NCI-H446 (cell line): ENCODE data around the gene GYPB.
"Not testable (repeated sequence)": the region's sequence is repeated elsewhere in the genome, so short reads cannot be mapped to it uniquely, and the experiment has no call there.

Experiments used
- DNase-seq, 2 experiments: peaks; one replicate each; lab custom pipeline; 2025; lab: John Stamatoyannopoulos, UW

GYPB gene

DNA sequence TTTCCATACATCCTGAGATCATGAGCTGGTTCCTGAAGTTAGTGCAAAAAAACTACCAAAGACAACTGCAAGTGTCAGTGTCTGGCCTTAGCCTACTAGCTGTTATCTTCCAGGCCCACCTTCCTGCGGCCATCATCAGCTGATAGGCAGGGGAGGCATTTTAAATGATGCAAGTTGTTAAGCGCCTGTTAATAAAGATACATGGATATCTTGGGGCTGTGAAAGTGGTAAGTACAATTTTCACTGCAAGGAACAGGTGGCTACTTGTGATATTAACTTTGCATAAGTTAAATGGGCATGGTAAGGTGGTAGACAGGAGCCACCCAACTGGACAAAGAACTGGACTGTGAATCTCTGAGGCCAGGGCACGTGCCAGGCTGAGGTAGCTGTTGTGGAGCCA lies at the start of gene GYPB:
Gene GYPB, minus strand, starts transcription at position 104 of the 400 bp plus-strand sequence. Its CDS starts 93 bp downstream, at position 11.
- DNase-seq: not testable (repeated sequence)

DNA sequence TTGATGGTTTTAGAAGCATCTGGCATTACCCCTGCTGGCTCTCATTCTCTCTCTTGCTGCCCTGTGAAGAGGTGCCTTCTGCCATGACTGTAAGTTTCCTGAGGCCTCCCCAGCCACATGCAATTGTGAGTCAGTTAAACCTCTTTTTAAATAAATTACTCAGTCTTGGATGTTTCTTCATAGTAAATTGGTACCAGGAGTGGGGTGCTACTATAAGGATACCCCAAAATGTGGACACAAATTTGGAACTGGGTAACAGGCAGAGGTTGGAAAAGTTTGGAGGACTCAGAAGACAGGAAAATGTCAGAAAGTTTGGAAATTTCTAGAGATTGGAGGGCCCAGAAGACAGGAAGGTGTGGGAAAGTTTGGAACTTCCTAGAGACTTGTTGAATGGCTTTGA lies 42.4 kb upstream of the GYPB start:
- DNase-seq: not testable (repeated sequence)

DNA sequence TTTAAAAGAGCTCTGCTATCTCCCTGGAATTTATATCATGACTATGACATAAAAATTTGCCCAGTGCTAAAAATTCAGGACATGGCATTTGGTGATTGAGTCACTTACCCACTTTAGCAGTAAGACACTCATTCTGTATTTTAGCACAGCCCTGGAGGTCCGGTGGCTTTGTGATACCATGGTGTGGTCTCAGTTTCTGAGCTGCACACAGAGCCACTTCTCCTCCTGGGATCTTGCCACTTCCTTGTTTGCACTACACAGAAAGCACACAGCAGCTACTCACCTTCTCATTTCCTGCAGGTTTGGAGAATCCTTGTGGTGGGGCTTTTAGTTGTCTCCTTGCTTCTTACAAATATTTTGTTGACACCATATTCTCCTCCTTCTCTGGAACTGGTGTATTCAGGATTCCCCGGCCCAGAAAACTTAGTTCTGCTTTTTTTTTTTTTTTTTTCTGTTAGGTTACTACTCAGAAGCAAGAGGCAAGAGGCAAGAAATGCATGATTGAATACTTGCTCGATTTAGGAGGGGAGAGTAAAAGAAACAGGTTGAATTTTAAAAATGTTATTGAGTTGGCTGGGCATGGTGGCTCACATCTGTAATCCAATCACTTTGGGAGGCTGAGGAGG lies 41.2 kb upstream of the GYPB start:
- not testable (repeated sequence) for DNase-seq

DNA sequence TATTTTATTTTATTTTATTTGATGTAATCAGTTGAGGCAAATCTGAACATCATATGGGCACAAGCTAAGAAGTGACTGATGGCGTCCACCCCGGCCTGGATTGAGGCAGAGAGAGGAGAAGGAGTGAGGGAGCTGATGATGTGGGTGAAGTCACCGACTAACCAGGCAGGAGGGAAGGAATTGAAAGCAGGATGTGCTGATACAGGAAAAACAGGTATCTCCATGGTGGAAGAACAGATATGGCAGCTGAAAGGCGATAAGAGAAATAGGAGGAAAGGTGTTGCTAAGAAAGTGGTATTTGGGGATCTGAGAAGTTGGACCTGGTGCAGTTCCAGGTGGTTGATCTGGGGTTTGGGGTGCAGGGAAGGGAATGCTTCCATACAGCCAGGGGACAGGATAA lies 37.6 kb upstream of the GYPB start:
- no peak for DNase-seq

DNA sequence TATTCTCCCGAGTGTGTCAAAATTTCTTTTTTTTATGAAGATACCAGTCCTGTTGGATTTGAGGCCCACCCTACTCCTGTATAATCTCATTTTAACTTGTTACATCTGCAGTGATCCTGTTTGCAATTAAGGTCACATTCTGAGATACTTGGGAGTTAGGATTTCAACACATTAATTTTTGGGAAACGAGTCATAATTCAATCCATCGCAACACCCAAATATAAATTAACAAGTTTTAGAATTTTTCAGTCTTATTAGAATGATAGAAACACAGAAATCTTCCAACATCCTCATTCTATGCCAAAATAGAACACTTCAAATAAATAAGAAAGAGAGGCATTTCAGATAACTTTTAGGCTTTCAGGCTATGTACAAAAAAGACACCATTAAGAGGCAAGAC lies 36.2 kb upstream of the GYPB start:
- not testable (repeated sequence) for DNase-seq

DNA sequence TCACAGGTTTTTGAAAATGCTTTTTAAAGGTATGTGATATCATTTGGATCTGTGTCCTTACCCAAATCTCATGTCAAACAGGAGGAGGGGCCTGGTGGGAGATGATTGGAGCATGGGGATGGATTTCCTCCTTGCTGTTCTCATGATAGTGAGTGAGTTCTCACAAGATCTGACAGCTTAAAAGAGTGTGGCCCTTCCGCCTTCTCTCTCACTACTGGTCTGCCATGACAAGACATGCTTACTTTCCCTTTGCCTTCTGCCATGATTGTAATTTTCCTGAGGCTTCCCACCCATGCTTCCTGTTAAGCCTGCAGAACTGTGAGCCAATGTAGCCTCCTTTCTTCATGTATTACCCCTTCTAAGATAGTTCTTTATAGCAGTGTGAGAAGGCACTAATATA lies 32.3 kb upstream of the GYPB start:
- not testable (repeated sequence) for DNase-seq

DNA sequence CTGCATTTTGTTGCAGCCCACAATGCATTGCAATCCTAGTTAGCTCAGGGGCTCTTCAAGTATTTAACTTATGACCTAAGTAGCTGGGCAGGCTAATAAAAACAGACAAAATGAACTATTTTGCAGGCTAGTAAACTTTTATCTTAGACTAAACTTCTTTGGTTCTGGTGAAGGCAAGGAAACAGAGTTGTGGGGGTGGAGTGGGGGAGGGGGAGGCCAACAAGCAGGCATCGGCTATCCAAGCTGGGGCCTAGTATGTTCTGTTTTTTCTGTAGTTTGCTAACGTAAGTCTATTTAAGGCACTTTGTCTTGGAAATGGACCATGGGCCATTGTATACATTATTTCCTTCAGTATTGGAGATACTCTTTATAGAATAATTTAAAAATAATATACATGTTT lies 31.5 kb upstream of the GYPB start:
- not testable (repeated sequence) for DNase-seq

DNA sequence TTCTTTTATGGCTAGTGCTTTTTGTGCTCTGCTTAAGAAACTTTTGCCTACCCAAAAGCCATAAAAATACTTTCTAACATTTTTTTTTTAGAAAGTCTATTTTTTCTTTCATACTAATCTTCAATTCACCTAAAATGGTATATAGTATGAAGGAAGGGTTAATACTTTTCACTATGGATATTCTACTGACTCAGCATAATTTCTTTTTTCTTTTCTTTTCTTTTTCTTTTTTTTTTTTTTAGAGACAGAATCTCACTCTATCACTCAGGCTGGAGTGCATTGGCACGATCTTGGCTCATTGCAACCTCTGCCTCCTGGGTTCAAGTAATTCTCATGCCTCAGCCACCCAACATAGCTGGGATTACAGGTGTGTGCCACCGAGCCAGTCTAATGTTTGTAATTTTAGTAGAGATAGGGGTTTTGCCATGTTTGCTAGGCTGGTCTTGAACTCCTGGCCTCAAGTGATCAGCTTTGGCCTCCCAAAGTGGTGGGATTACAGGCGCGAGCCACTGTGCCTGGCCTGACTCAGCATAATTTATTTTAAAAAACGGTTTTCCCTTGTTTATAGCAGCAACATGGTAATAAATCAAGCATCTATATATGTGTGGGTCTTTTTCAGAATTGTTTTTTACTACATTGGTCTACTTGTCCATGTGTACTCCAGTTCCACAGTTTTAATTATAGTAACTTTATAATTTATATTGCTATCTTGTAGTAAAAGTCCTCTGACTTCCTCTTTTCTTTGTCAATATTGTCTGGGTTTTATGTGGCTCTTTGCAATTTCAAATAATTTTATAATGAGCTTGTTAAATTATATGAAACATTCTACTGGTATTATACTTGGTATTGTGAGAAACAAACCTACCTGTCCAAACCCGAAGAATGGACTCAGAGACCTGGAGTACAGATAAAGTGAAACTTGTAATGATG lies 30.6 kb upstream of the GYPB start:
- not testable (repeated sequence) for DNase-seq

DNA sequence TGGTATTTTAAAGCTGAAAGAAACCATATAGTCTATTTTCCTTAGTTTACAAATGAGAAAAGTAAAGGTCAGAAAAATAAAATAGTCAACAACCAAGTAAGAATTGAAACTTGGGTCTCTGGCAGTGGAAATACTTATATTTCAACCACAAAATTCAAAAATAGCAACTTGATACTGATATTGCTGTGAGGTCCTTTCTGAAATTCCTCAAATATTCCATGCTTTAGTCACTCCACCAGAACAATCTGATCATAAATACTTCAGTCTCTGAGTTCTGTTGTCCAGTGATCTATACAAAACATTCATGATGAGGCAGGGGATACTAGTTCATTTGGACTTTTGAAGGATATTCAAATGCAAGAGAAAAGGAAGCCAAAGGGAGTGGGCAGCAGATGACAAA lies 25.8 kb upstream of the GYPB start:
- not testable (repeated sequence) for DNase-seq

DNA sequence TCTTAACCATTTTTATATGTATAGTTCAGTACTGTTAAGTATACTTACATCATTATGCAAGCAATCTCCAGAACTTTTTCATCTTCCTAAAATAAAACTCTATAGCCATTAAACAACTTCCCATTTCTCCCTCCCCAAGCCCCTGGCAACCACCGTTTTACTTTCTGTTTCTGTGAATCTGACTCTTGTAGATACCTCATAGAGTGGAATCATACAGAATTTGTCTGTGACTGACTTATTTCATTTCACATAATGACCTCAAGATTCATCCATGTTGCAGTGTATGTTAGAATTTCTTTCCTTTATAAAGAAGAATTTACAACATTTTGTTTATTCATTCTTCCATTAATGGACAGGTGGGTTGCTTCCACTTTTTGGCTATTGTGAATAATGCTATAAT lies 13.4 kb upstream of the GYPB start:
- DNase-seq: not testable (repeated sequence)

DNA sequence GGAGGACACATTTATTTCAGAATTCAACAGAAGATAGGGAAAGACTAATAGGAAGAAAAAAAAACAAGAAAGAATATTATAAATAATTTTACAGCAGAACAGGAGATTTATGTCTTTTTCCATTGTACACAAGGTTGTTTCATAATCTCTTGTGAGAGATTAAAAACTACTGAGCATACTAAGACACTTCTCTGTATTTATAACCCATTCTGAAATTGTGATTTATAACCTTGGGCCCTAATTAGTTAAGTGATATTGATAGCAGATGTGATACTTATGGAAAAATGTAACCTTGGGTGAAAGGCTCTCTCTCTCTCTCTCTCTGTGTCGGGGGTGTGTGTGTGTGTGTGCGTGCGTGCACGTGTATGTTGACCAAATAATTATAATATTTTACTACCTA lies 12.7 kb upstream of the GYPB start:
- not testable (repeated sequence) for DNase-seq

DNA sequence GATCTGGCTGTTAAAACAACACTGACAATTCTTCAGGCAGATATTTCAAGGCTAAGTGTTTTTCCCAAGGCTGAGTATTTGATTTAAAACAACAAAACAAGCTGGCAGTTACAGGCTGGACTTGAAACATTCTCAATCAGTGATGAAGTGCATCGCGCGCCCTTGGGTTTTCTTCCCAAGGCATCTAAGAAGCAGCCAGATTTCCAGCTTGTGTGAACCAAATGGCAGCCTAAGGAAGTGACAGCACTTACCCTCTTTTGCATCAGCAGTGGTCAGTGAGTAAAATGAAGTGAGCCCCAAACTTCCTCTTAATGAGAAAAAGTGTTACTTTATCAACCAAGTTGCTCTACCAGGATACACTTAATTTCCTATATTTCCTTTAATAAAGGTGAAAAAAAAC lies 12.2 kb upstream of the GYPB start:
- not testable (repeated sequence) for DNase-seq

DNA sequence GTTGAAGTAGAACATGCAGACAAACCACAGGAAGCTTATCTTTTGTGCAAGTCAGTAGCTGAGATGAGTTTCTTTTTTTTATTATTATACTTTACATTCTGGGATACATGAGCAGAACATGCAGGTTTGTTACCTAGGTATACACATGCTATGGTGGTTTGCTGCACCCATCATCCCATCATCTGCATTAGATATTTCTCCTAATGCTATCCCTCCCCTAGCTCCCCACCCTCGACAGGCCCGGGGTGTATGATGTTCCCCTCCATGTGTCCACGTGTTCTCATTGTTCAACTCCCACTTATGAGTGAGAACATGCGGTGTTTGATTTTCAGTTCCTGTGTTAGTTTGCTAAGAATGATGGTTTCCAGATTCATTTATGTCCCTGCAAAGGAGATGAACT lies 11.5 kb upstream of the GYPB start:
- not testable (repeated sequence) for DNase-seq

DNA sequence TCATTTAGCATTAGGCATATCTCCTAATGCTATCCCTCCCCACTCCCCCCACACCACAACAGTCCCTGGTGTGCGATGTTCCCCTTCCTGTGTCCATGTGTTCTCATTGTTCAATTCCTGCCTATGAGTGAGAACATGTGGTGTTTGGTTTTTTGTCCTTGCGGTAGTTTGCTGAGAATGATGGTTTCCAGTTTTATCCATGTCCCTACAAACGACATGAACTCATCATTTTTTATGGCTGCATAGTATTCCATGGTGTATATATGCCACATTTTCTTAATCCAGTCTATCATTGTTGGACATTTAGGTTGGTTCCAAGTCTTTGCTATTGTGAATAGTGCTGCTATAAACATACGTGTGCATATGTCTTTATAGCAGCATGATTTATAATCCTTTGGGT lies 7.5 kb upstream of the GYPB start:
- not testable (repeated sequence) for DNase-seq

DNA sequence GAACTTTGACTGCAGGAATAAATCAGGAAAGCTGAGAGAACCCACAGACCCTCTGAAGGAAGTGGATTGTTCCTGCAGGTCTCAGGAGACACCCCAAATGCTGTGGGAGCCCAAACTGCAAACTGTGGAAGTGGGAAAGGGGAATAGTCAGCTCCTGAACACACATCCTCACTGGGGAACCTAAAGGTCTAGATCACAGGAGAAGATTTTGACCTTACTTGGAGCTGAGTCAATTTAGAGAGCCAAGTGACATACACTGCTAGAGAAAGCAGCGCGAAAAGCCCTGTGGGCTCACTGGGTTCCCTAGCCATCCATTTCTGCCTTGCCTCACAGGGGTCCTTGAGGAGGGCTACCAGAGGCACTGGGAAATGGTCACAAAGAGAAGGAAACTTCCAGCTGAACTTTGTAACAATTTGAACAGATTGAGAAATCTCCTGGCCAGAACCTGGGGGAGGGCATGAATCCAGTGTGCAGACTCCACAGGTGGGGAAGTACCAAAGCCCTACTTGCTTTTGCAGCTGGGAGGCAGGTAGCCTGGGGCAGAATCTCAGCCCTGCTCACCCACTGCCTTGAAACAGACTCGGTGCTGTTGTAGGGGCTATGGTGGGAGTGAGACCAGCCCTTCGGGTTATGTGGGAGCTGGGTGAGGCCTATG lies 5.3 kb upstream of the GYPB start:
- not testable (repeated sequence) for DNase-seq

DNA sequence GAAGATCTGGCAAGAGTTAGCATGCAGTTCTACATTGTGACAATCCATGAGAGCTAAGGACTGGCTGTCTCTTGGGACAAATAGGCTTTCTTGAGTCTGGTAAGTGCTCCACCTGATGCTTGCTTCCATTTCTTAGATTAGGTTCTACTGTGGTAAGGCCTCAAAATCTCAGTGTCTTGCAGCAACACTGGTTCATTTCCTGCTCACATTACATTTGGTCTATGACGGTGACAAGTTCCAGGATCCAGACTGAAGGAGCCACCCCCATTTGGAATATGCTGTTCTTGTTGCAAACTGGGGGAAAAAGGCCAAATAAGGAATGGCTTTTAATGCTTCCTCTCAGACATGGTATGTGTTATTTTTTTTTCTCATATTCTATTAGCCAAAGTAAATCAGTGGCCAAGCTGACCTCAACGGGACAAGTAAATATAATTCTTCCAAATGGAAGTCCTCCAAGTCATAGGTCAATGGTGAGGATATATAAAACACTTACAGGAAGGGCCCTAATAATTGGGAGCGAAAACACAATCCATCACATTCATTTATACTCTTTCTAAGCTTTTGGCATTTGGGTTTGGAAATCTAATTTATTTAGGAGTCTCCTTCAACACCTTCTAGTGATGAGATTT lies 3.7 kb upstream of the GYPB start:
- DNase-seq: not testable (repeated sequence)

DNA sequence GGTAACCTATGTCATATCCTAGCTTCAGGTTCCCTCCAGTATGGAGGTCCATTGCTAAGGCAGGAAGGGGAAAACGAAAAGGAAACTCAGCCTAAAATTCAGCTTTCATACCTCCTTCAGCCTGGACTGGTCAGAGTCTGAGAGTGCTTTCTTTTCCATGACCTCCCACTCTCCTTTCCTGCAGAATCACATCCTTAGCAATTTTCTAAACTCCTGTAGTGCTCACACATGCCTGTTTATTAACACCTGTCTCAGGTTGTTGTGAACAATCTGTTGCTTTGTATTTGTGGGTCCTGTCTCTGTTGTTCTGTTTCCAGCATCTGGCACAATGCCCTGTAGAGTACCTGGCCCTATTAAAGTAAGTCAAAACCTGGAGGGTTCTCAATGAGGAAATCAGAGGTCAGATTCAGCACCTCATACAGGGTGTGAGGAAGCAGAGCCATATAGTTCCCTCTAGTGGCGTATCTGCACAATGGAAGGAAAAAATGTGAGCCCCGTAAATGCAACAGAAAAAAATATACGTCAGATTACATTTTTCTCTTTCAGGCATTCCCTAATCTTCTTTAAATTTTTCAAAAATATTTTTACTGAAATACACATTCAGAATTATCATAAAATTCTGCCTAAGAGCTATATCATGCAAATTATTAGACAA lies 2.3 kb upstream of the GYPB start:
- peak in 1 of 2 experiments; percentile 13 for DNase-seq

DNA sequence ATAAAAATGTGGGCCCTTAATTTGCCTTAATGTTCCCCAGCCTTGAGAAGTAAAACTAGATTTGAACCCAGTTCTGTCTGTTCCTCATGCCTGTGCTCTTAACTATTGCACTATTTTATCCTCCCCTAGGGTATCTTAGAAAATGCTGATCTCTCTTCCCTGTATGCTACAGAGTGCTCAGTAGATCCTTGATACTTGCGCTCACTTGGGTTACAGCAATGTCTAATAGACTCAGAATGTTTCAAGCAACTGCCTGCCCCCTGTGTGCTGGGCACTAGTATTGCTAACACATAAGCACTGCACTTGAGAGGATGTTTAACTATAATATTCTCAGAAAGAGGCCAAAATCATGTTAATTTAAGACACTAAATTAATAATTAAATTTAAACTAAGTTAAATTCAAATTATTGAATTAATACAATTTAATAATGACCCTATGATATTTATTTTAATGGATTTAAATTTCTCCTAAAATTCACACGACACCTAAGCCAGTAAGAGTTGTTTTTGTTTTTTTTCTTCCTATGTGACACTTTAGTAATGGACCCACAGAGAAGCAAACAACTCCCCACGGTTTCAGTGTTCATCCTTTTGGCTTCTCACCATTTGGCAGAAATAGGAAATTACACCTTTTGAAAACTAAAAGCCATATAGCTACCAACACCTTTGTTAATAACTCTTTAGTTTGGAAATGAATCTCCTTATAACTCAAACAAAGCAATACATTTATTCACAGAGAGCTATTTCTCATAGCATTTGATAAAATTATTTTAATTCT lies 768 bp downstream of the GYPB start:
- not testable (repeated sequence) for DNase-seq

DNA sequence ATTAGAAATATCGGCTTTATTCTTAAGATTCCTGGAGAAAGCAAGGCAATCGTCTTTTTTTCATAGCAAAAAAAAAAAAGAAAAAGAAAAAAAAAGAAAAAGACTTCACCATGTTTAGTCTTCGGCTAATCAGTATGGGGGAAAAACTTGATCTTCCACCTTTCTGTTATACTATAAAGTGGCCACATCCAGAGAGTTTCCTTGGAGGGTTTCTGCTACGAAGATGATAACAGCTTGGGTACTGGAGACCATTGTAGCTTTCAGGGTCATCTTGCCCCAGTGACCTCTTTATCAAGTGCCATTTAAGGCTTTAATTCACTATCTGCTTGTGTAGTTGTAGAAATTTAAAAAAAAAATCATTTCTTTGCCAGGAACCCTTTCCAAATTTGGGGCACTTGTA lies 1.9 kb downstream of the GYPB start:
- not testable (repeated sequence) for DNase-seq

DNA sequence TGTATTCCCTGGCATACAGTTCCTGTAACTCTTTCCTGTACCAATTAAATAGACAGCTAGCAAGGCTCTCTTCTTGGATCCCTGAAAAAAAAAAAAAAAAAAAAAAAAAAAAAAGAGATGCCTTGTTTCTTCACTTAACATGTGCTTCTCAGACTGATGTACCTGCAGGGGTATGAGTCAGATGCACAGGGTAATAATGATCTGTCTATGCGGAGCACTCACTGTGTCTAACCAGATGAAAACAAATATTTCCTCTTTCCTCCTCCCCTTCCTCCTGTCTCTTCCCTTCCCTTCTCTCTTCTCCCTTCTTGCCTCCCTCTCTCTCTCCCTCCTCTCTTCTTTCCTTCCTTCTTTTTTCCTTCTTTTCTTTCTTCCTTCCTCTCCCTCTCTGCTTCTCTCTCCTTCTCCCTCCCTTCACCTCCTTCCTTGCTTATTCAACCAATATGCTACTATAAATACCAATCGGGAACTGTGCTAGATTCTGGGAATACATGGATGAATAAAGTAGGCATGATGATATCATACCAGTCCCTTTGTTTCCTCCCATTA lies 3.0 kb downstream of the GYPB start:
- DNase-seq: not testable (repeated sequence)

DNA sequence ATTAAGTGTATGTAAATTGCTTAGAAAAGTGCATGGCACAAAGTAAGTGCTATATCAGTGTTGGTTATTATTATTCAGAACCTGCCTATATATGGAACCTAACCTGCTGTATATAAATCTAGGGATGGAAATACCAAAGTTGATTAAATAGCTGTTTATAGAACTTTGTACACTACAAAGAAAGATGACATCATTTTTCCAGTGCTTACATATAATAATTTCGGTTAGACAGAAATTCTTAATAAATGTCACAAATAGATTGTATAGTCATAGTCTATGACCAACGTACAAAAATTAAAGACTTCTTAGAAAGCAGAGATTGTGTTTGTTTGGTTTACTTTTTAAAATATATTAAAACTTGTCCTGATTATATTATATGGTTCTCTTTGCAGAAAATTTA lies 4.4 kb downstream of the GYPB start:
- no peak for DNase-seq
